ENCODE results near the gene PTPRG.

Gene PTPRG

DNA sequence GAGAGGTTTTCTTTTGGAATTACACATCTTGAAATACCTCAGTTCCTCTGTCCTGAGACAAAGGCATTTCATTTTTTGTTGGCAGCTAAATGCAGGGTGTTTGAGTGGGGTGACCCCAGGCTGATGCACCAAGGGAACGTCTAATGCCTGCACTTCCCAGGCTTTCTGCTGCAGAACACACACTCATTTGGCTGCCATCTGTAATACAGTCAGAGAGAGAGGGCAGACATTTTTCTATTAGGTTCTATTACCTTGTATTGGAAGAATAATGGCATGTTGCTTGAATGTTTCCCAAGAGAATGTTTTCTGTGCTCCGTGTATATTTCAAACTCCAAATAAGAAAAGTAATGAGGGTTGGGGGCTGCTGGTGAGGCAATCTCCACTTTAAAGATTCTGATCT, 87.1 kb downstream of the PTPRG start:
- in situ Hi-C loops (cut with MboI; ENCODE audit: low sequenced_read_pairs) = no loop called here

DNA sequence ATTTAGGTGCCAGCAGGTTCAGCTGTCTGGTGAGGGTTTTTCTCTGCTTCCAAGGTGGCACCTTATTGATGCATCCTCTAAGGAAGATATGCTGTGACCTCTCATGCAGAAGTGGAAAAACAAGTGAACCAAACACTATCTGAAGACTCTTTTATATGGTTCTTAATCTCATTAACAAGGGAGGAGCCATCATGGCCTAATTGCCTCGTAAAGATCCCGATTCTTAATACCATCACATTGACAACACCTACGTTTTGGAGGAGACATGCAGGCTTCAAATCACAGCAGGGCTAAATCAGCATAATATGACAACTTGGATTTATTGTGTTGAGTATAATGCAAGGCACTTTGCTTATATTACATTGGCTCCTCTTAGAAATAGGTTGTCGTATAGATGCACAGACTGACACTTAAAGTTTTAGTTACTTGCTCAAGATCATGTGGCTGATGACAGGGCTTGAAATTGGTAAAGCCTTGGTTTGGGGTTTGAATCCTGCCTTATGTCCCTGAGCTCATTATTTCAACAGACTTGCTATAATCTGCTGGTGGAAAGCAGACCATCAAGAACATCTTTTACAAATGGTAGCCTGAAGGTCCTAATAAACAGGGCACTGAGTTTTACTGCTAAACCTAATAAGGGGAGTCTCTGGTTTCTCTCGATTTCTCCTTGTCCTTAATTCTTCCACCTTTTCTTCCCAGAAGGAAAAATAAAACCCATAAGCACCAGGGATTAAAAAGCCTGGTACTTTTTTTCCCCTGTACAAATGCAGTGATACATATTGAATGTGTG, 88.2 kb downstream of the PTPRG start:
- in situ Hi-C loops (cut with MboI; ENCODE audit: low sequenced_read_pairs) = no loop called here

- in situ Hi-C loops (cut with MboI; ENCODE audit: low sequenced_read_pairs) = no loop called here
These were observed 88.9 kb downstream of the PTPRG start for GRCh38 chr3:61650276-61650675.

- in situ Hi-C loops (cut with MboI; ENCODE audit: low sequenced_read_pairs) = no loop called here
These were observed 89.5 kb downstream of the PTPRG start for GRCh38 chr3:61650719-61651410.

- in situ Hi-C loops (cut with MboI; ENCODE audit: low sequenced_read_pairs) = no loop called here
These were observed 96.3 kb downstream of the PTPRG start for GRCh38 chr3:61657689-61658088.

GRCh38 chr3:61662861-61663260, 101.5 kb downstream of the PTPRG start:
- in situ Hi-C loops (cut with MboI; ENCODE audit: low sequenced_read_pairs) = no loop called here

- in situ Hi-C loops (cut with MboI; ENCODE audit: low sequenced_read_pairs) = no loop called here
These were observed 102.2 kb downstream of the PTPRG start for GRCh38 chr3:61663356-61664104.

DNA sequence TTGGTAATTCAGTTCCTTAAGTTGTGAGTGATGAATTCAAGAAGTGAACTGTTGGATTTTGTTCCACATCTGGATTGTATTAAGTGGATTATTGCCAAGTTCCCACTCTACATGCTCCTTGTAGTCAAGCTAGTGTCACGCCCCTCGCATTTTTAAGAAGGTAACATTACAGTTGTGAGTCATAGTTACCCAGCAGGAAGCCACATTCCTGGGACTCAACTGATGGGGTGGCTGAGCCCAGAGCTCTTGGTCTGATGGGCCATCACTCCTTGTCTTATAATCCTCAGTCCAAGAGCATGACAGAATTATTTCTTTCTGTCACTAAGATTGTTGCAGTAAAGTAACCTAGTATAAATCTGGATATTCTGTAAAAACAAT, 102.7 kb downstream of the PTPRG start:
- in situ Hi-C loops (cut with MboI; ENCODE audit: low sequenced_read_pairs) = no loop called here

GRCh38 chr3:61665121-61665520, 103.8 kb downstream of the PTPRG start:
- in situ Hi-C loops (cut with MboI; ENCODE audit: low sequenced_read_pairs) = no loop called here

- in situ Hi-C loops (cut with MboI; ENCODE audit: low sequenced_read_pairs) = no loop called here
These were observed 104.6 kb downstream of the PTPRG start for GRCh38 chr3:61665987-61666386.

DNA sequence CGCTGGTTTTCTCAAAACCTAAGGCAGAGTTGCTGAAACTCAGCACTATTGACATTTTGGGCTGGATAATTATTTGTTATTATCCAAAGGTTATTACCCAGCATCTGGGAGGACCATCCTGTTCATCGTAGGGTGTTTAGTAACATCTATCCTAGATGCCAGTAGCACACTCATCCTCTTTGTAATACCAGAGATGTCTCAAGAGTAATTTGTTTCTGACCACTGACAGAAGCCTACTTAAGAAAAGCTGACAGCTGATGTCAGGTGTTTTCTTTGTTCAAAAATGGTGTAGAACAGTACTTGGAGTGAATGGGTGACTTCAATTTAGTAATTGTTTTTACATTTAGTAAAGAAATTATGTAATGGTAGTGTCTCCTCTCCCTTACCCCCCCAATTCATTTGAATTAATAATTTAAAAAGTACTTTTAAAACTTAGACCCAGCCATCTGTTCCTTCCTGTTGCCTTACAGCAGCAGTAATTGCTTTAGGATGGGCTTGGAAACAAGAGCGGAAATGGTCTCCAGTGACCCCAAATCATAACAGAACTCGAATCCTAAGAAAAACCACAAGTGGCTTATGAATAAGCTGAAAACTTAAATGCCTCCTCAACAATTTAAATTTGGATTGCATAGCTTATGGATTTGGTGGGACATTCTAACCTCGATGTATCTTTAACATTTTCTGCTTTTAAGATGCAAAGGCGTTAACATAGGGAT, 105.4 kb downstream of the PTPRG start:
- in situ Hi-C loops (cut with MboI; ENCODE audit: low sequenced_read_pairs) = no loop called here

DNA sequence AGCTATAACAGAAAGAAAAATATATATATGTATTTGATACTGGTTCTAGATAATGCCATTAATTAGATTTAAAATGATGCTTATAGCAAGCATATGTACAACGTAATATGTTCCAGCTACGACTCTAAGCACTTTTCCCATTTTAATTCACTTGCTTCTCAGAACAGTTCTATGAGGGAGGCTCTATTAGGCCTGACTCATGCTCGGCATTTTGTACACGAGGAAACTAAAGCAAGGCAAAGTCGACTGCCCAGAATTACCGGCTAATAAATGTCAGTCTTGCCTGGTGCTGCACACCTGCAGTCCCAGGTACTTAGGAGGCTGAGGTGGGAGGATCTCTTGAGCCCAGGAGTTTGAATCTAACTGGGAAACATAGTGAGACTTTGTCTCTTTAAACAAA, 106.0 kb downstream of the PTPRG start:
- in situ Hi-C loops (cut with MboI; ENCODE audit: low sequenced_read_pairs) = no loop called here

GRCh38 chr3:61667814-61668213, 106.4 kb downstream of the PTPRG start:
- in situ Hi-C loops (cut with MboI; ENCODE audit: low sequenced_read_pairs) = no loop called here

GRCh38 chr3:61668317-61668864, 107.0 kb downstream of the PTPRG start:
- in situ Hi-C loops (cut with MboI; ENCODE audit: low sequenced_read_pairs) = no loop called here

- in situ Hi-C loops (cut with MboI; ENCODE audit: low sequenced_read_pairs) = no loop called here
These were observed 107.8 kb downstream of the PTPRG start for GRCh38 chr3:61669203-61669602.

DNA sequence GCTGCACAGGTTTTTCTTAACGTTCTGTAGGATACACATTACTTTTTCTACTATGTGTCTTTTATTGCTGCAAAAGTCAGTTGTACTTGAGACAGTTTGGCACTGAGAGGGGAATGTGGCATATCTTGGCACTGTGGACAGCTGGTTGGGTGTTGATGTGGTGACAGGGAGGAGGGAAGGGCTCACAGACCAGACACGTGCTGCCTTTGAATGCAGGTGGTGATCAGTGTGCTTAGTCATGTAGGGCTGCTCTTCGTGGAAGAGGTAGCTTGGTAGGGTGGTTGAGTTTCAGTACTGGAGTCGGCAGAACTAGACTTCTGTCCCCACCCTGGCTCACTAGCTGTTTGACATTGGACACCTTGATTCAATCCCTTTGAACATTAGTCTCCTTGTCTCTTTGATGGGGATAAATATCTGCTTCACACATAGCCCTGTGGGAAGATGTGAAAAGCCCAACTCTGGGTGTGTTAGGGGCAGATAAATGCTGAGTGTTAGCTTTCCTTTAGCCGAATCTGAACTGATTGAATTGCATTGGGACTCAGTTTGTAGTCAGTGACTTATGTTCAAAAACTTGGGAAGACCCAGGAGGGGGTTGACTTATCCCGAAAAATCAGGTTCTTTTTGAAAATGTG, 108.4 kb downstream of the PTPRG start:
- in situ Hi-C loops (cut with MboI; ENCODE audit: low sequenced_read_pairs) = no loop called here

GRCh38 chr3:61673651-61674050, 112.3 kb downstream of the PTPRG start:
- in situ Hi-C loops (cut with MboI; ENCODE audit: low sequenced_read_pairs) = no loop called here

DNA sequence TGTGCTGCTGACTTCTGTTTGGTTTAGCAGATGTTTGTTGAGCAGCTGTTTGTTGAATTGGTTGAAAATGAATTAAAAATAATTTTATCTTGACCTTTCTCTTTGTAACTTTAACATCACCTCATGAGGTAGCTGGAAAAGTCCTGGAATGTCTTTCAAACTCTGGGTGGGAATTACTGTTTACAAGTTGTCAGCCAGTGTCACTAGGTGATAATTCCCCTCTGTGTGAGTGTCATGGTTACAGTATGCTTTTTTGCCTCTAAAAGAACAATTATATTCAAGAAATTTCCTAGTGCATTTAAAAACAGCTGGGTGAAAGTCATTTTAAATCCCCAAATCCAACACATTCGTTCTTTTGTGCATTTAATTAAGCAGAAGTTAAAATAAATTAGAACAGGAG, 113.2 kb downstream of the PTPRG start:
- in situ Hi-C loops (cut with MboI; ENCODE audit: low sequenced_read_pairs) = no loop called here

DNA sequence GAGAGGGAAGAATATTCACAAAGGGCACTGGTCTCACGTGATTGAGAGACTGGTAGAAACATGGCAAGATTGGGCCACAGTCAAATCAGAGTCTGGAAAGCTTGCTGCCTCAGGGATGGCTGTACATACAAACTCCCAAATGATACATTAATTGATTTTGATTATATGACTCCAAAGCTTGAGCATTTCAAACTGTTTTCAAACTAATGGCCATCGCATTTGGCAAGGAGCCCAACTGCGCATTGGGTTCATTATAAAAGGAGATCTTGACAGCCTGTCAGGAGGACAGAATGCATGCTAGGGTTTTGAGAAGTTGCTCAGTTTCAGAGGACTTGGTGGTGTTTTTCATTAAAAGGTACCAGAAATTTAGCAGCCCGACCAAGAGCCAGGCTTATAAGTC, 117.7 kb downstream of the PTPRG start:
- in situ Hi-C loops (cut with MboI; ENCODE audit: low sequenced_read_pairs) = no loop called here

DNA sequence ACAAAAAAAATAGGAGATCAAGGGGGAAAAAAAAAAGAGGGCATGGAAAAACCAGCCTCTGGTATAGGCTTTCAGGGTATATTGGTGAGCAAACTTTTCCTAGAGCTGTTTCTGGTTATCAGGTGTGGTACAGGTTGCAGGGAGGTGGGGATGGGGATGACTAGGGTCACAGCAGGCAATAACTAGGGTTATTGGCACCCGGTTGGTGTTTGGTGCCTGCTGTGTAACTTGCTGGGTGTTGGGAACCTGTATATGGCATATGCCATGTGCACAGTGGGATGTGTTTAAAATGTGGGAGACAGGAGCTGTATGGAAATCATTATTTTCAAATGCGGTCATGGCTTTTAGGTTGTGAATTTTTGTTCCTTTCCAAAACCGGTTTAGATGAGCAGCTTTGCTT, 119.2 kb downstream of the PTPRG start:
- in situ Hi-C loops (cut with MboI; ENCODE audit: low sequenced_read_pairs) = no loop called here

All from hTERT RPE-1 (cell line).